Retina (tissue), 1 donor: ENCODE data around the gene SLC35G1.

Source experiments
- DNase-seq: peaks from one replicate; pipeline ENCODE4 v3.0.0-alpha.2; 2016

The SLC35G1 gene

GRCh38 chr10:93879273-93879672 lies 14.5 kb upstream of the SLC35G1 start:
- no peak for DNase-seq

DNA sequence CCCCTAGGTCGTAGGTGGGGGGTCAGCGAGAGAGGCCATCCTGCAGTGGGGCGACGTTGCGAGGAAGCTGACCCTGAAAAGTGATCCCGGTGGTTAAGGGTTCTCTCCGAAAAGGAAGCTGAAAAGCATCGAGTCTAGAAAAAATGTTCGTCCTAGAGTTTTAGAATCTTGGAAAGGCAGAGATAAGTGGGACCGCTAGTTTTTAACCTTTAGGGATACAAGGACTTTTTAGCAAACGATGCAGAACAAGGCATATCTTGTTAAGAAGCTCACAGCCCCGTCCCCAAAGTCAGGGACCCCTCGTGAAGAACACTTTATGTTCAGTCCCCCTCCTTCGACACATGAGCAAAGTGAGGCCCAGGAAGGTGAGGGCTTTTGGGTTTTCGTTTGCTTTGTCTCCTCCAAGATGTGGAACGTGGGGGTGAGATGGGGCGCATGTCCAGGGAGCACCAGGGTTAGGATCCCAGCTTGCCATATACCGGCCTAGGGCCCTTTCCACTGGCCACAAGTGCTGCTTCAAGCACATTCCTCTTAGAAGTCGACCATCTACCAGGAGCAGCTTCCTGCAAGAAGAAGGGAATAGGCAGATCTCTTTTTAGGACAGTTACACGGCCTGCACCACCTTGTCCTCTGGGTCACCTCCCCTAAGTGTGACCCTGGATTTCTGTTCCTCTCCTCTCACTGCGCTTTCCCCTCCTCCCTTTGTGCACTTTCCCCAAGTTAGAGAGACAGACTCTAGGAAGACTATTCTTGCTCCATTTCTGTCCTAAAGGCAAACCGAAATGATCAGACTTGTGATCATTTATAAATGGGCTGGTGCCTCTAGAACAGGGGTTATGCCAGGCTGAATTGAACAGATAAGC lies 969 bp downstream of the SLC35G1 start:
- DNase-seq = peak; percentile 29

DNA sequence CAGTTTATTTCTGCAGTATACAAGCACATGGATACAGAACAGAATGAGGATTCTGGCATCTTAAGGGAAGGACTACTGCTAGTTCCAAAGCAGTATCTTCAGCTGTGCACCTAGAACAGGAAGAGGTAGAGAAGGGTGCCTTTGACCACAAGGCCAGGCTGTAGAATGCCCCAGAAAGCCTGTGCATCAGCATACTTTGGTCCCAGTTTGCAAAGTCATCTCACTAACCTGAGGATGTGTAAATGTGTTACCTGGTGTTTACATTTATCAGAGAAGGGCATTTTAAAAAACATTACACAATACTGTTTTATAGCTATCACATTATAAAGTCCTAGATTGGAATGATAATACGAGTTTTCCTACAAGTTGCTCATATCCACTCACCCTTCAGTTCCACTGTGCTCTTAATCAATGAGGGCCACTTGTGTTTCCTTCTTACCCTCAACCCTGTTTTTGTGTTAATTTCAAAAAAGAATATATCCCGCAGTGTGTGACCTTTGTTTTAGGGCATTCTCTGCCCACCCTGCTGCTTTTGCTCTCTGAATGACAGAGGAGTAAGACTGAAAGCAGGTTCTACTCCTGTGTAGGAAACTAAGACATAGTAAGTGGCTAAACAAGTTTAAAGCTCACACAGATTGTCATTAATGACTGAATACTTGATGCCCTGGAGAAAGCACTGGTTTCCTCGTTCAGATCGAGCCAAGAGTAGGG lies 3.4 kb downstream of the SLC35G1 start:
- DNase-seq = no peak

GRCh38 chr10:93899109-93899508 lies 5.3 kb downstream of the SLC35G1 start:
- no peak for DNase-seq

DNA sequence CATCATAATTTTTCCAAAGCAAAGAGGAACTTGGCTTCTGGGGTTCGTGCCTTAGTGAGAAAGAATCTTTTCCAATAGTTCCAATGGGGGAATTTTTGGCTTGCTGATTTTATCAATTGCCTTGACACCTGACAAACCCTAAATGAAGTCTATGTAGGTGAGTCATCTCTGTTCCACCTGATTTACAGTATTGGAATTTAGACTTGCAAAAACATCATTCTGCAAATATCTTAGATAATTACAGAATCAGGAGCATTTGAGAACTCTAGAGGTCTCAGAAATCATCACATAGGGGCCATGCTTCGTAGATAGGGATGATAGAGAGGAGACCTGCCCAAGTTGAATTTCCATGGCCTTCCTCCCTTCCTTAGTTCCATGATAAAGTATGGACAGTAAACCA lies 9.3 kb downstream of the SLC35G1 start:
- DNase-seq = no peak

DNA sequence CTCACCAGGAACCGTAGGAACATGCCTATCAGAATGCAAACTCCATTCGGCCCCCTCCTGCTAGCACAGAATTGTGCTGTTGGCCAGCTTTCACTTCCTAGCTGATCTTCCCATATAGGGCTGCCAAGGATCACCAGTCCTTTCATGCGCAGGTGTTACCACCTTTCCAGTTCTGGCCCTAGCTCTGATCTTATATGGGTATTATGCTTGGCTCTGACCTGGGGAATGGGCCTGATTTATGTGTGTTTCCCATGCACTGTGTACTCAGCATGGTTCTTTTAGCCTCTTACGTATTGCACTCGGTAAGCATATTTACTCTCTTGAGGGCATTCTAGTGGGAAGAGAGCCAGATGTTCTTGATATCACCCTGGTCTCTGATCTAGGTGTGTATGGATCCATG lies 11.1 kb downstream of the SLC35G1 start:
- DNase-seq = no peak

DNA sequence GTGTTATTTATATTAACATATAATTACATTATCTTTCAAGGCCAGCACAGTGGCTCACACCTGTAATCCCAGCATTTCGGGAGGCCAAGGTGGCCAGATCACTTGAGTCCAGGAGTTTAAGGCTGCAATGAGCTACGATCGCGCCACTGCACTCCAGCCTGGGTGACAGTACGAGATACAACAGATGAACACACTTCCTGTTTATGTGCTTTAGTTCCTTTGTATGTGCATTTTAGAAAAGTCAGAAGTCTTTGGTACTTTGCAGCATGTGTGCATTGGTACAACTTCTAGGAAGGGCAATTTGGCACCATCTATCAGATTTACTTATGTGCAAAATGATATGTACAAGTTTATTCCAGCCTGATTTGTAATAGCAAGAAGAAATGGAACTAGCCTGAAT lies 13.3 kb downstream of the SLC35G1 start:
- DNase-seq = no peak

DNA sequence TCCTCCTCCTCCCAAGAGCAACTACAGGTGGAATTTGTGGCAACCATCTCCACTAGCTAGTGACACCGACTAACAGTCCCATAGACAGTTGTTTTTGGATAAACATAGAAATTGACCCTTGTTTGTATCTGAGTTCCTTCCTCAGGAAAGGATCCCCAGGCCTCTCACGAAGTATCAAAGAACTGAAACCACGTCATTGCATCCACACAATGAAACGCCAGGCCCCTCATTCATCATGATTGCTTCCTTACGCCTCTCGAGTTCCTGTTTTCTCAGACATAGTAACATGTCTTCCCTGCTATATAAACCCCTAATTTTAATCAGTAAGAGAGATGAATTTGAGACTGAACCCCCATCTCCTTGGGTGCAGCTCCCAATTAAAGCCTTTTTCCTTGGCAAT lies 18.1 kb downstream of the SLC35G1 start:
- DNase-seq = no peak

- DNase-seq = no peak
These were observed 18.7 kb downstream of the SLC35G1 start for GRCh38 chr10:93912444-93912843.

DNA sequence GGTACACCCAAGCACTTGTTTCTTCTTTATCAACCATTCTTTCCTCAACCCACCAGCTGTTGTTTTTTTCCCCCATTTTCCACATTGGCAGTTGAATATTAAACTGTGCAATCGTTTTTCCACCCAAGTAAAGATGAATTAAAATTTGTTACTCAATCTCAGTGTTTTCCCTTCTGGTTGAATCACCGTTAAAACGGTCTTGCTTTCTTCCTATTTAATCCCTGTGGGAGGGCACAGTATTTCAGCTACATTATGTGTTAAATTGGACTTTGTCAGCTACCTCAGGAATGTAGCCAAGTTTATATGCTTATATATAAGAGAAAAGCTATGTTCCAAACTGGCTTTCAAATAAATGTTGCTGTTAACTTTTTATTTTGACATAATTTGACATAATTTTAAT lies 19.9 kb downstream of the SLC35G1 start:
- DNase-seq = no peak

GRCh38 chr10:93915598-93915997 lies 21.8 kb downstream of the SLC35G1 start:
- DNase-seq = no peak

- DNase-seq = peak; percentile 56
These were observed 22.7 kb downstream of the SLC35G1 start for GRCh38 chr10:93916257-93917063.

DNA sequence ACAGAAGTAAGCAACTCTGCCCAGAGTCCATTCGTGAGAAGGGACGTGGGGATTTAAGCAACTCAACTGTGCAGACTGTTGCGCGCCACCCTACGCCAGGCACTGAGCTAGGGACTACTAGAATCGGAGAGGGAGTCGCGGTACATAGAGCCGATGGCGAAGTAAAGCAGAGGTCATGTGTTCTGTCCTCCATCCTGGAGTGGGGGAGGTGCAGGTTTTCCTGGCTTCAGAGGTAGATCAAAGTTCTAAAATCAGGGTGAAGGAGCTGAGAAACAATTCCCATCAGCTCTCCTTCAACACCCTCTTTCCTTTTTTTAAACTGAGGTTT lies 23.2 kb downstream of the SLC35G1 start:
- no peak for DNase-seq

DNA sequence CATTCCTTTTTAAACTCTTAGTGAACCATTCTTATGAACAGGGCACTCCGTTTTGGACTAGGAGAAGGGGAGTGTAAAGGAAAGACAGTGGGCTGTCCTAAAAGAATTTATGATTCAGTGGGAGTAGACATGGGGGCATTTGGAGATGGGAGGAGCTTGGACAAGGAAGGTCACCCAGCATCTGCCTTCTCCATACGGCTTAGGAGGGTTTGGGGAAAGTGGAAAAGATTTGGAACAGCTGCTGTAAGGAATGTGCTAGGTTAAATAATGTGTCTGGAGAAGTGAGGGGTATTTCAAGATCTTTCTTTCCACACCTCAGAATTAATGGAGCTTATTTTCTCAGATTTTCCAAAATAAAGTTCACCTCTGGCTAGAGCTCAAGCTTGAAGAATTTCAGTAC lies 24.0 kb downstream of the SLC35G1 start:
- no peak for DNase-seq

GRCh38 chr10:93921338-93921737 lies 27.6 kb downstream of the SLC35G1 start:
- DNase-seq = no peak

GRCh38 chr10:93926613-93927012 lies 32.8 kb downstream of the SLC35G1 start:
- DNase-seq = no peak

DNA sequence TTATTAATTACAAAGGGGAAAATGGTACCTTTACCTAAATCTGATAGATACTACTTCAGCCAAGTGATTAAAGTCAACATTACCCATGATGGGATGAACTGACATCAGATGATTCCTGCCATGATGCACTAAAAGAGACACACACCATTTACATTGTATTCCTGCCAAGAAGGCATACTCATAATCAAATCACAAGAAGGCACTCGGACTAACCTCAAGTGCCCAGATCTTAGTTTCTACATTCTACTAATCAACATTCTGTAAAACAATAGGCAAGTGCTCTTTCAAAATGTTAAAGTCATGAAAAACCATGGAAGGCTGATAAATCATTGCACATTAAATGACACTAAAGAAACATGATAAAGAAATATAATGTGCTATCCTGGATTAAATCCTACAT lies 44.4 kb downstream of the SLC35G1 start:
- DNase-seq = no peak

- no peak for DNase-seq
These were observed 47.1 kb downstream of the SLC35G1 start for GRCh38 chr10:93940881-93941280.

DNA sequence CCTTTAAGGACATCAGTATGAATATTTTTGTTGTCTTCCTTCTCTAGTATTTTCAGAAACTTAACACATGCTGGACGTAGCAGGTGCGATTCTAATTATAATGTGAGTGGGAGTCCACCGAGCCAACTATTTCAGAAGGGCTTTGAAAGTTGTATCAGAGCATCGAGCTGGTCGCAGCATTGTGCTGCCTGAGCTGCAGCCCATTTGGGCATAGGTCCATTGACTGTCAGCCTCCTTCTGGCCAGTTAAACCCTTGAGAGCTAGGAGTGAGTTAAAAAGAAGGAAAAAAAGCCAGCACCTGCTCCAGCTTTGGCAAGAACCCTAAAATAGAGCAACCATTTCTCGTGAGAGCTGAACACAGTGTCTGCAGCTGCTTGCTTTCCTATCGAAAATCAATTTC lies 47.8 kb downstream of the SLC35G1 start:
- DNase-seq = no peak

- no peak for DNase-seq
These were observed 52.0 kb downstream of the SLC35G1 start for GRCh38 chr10:93945819-93946218.

DNA sequence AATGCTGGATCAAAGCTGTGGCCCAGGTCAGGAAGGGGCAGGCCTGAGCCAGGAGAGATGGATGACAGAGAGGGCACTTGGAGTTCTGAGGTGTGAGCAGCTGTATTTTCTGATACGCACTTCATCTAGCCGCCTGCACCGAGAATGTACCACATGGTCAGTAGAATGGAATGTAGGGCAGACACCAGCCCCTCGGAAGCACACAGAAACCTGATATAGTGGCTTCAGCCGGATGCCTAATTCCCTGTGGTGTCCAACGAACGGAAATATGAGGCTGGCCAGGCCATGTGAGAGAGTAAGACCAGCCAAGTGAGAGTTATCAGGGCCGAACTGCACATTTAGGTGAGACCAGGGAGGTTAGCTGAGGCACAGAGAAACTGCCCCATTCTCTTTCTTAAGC lies 53.3 kb downstream of the SLC35G1 start:
- DNase-seq = peak; percentile 33

GRCh38 chr10:93947524-93947923 lies 53.7 kb downstream of the SLC35G1 start:
- no peak for DNase-seq

GRCh38 chr10:93951905-93952304 lies 58.1 kb downstream of the SLC35G1 start:
- no peak for DNase-seq
